Neutrophil (primary cell): ENCODE measurements around the gene ZRANB2.

Experiments
- H3K27ac ChIP-seq: fragments of 200-600 bp; sonication (generic); 2 replicates; pipeline ENCODE4 v1.5.1; 2016; ENCODE audit warnings: mild to moderate bottlenecking, moderate library complexity
- H3K27me3 ChIP-seq: fragments of 200-600 bp; sonication (generic); 2 replicates; pipeline ENCODE4 v1.6.0; 2016; ENCODE audit warnings: mild to moderate bottlenecking
- H3K36me3 ChIP-seq: fragments of 200-600 bp; sonication (generic); 2 replicates; pipeline ENCODE4 v1.5.1; 2017
- H3K4me1 ChIP-seq, 2 experiments: fragments of 200-600 bp in 1 of 2; sonication (generic) in 1 of 2; 1 replicate in 1 of 2; 2 replicates in 1 of 2; pipeline versions ENCODE4 v1.5.1 to v1.6.1; 2013 to 2016; ENCODE audit warnings: low read depth in 1 of 2, low read length in 1 of 2, mild to moderate bottlenecking in 1 of 2, moderate library complexity in 1 of 2; ENCODE audit not compliant: control insufficient read depth in 1 of 2, insufficient read depth in 1 of 2
- H3K4me3 ChIP-seq, 2 experiments: fragments of 200-600 bp in 1 of 2; sonication (generic) in 1 of 2; 1 replicate in 1 of 2; 2 replicates in 1 of 2; pipeline ENCODE4 v1.5.1; 2013 to 2016; ENCODE audit warnings: low read depth in 1 of 2, low read length in 1 of 2, mild to moderate bottlenecking in 1 of 2, moderate library complexity in 1 of 2
- H3K9me3 ChIP-seq: fragments of 200-600 bp; sonication (generic); 2 replicates; pipeline ENCODE4 v1.5.1; 2016
- CTCF ChIP-seq: fragments of 200-600 bp; sonication (generic); IDR thresholded peaks from 2 replicates; pipeline ENCODE4 v1.5.1; 2016; ENCODE audit warnings: antibody characterized with exemption

The ZRANB2 gene

GRCh38 chr1:71026093-71026492 is 54.7 kb downstream of the ZRANB2 start:
- TF ChIP-seq CTCF = no peak
- Histone ChIP-seq H3K27ac (no peak overlapping the region), H3K27me3 (no peaks in the 10 kb centered on the region), H3K4me1 (no peaks in the 10 kb centered on the region), H3K36me3 (no peaks in the 10 kb centered on the region), H3K9me3 (no peaks in the 10 kb centered on the region), H3K4me3 (no peak overlapping the region)

- TF ChIP-seq CTCF = no peak
- Histone ChIP-seq H3K4me1 (no peaks in the 10 kb centered on the region), H3K36me3 (no peaks in the 10 kb centered on the region), H3K27me3 (no peaks in the 10 kb centered on the region), H3K27ac (no peak overlapping the region), H3K4me3 (no peak overlapping the region), H3K9me3 (no peaks in the 10 kb centered on the region)
Observed at GRCh38 chr1:71023515-71023914, 57.3 kb downstream of the ZRANB2 start.

- TF ChIP-seq CTCF = no peak
- no peaks in the 10 kb centered on the region for H3K4me1 ChIP-seq
- H3K9me3 ChIP-seq = no peaks in the 10 kb centered on the region
- H3K36me3 ChIP-seq = no peaks in the 10 kb centered on the region
- H3K27ac ChIP-seq = no peak overlapping the region
- H3K4me3 ChIP-seq = no peak overlapping the region
- H3K27me3 ChIP-seq = no peaks in the 10 kb centered on the region
Observed at GRCh38 chr1:71019233-71019969, 61.4 kb downstream of the ZRANB2 start.

- no peak for TF ChIP-seq CTCF
- H3K36me3 ChIP-seq = no peaks in the 10 kb centered on the region
- no peaks in the 10 kb centered on the region for H3K27me3 ChIP-seq
Observed at GRCh38 chr1:71018791-71019190, 62.0 kb downstream of the ZRANB2 start.

GRCh38 chr1:71015745-71016144 is 65.1 kb downstream of the ZRANB2 start:
- Histone ChIP-seq H3K27me3 (no peaks in the 10 kb centered on the region), H3K36me3 (no peaks in the 10 kb centered on the region), H3K4me1 (no peaks in the 10 kb centered on the region), H3K27ac (no peak overlapping the region), H3K9me3 (no peaks in the 10 kb centered on the region), H3K4me3 (no peak overlapping the region)
- no peak for TF ChIP-seq CTCF

More at GRCh38 chr1:71018791-71019190, 62.0 kb downstream of the ZRANB2 start:
- no peak overlapping the region for H3K4me3 ChIP-seq
- H3K9me3 ChIP-seq = no peaks in the 10 kb centered on the region
- H3K4me1 ChIP-seq = no peaks in the 10 kb centered on the region
- no peak overlapping the region for H3K27ac ChIP-seq
